Activated B cell treated with CpG ODN at 0.5 μM for 24 hours (primary cell): ENCODE measurements around the gene ALKBH7. TPM values are rescaled to one million over a fixed set of nuclear protein-coding genes. Genes with fewer than 3 reads are reported as not detected.

ENCODE experiments used
- ATAC-seq: fragments of 200-7000 bp; cut with Tn5 transposase; one replicate; pipeline ENCODE4 v1.10.0; 2021; ENCODE audit warnings: low read depth, mild to moderate bottlenecking, moderate library complexity
- CTCF ChIA-PET: fragments of 350-600 bp; sonication (Branson Sonifier 250); formaldehyde crosslinking; loops from one replicate; lab custom pipeline; 2021; ENCODE audit warnings: antibody characterized with exemption; lab: Charles Lee
- POLR2A ChIA-PET: fragments of 350-600 bp; sonication (Branson Sonifier 250); formaldehyde crosslinking; loops from one replicate; lab custom pipeline; 2021; ENCODE audit warnings: antibody characterized with exemption; lab: Charles Lee
- DNase-seq: peaks from one replicate; pipeline ENCODE4 v3.0.0; 2022
- H3K27ac Mint-ChIP-seq: one replicate; pipeline ENCODE4 v1.8.0; 2020; ENCODE audit warnings: mixed read lengths
- H3K27me3 Mint-ChIP-seq: one replicate; pipeline ENCODE4 v1.8.0; 2021; ENCODE audit warnings: mixed read lengths
- H3K36me3 Mint-ChIP-seq: one replicate; pipeline ENCODE4 v1.8.0; 2021; ENCODE audit warnings: low read depth, mixed read lengths
- H3K4me1 Mint-ChIP-seq: one replicate; pipeline ENCODE4 v1.8.0; 2021; ENCODE audit warnings: mixed read lengths
- H3K4me3 Mint-ChIP-seq: one replicate; pipeline ENCODE4 v1.8.0; 2020; ENCODE audit warnings: mild to moderate bottlenecking, mixed read lengths
- H3K9me3 Mint-ChIP-seq: one replicate; pipeline ENCODE4 v1.8.0; 2020; ENCODE audit warnings: mixed read lengths
- CTCF ChIP-seq: fragments of 200-600 bp; IDR thresholded peaks from one replicate; pipeline ENCODE4 v1.8.0; 2022; ENCODE audit warnings: antibody characterized with exemption, mild to moderate bottlenecking
- intact Hi-C: fragments of 100-400 bp; cut with micrococcal nuclease; formaldehyde crosslinking; loops from one replicate; pipeline ENCODE4 v1.15.1; 2024
- total RNA-seq: library from RNA; stranded (reverse); gene quantifications from 2 replicates; pipeline ENCODE4 v1.2.3, GENCODE V29; 2022

Gene ALKBH7
- total RNA-seq, 1 donor from 2014 or later: 48.4 TPM

GRCh38 chr19:6379744-6380143, 7.2 kb downstream of the ALKBH7 start:
- H3K4me3 Mint-ChIP-seq: no peak overlapping the region
- ChIA-PET CTCF (no interaction called here), POLR2A (no interaction called here)
- H3K27me3 Mint-ChIP-seq: no peaks in the 10 kb centered on the region
- H3K27ac Mint-ChIP-seq: no peak overlapping the region
- no peaks in the 10 kb centered on the region for H3K4me1 Mint-ChIP-seq
- TF ChIP-seq CTCF: no peak
- H3K9me3 Mint-ChIP-seq: peaks cover 4% of the 10 kb centered on the region
- no peak for DNase-seq
- no peak for ATAC-seq
- peaks cover 56% of the 10 kb centered on the region for H3K36me3 Mint-ChIP-seq
- intact Hi-C loops: no loop called here

- Mint-ChIP-seq H3K27me3 (no peaks in the 10 kb centered on the region), H3K4me3 (no peak overlapping the region), H3K36me3 (peaks cover 70% of the 10 kb centered on the region), H3K27ac (no peak overlapping the region), H3K4me1 (no peaks in the 10 kb centered on the region), H3K9me3 (peaks cover 4% of the 10 kb centered on the region)
- ATAC-seq (no peak), DNase-seq (no peak)
- ChIA-PET CTCF (no interaction called here), POLR2A (no interaction called here)
- no peak for TF ChIP-seq CTCF
- intact Hi-C loops: no loop called here
These were observed 8.6 kb downstream of the ALKBH7 start for GRCh38 chr19:6381030-6381750.

- no peak for DNase-seq
- no peak overlapping the region for H3K27ac Mint-ChIP-seq
- no peaks in the 10 kb centered on the region for H3K27me3 Mint-ChIP-seq
- ChIA-PET CTCF (no interaction called here), POLR2A (no interaction called here)
- intact Hi-C loops: no loop called here
- no peak overlapping the region for H3K4me3 Mint-ChIP-seq
- no peak for ATAC-seq
- no peaks in the 10 kb centered on the region for H3K4me1 Mint-ChIP-seq
- H3K9me3 Mint-ChIP-seq: peaks cover 4% of the 10 kb centered on the region
- H3K36me3 Mint-ChIP-seq: peaks cover 86% of the 10 kb centered on the region
- no peak for TF ChIP-seq CTCF
These were observed 10.6 kb downstream of the ALKBH7 start for GRCh38 chr19:6383188-6383587.

GRCh38 chr19:6384381-6384780, 11.8 kb downstream of the ALKBH7 start:
- peaks cover 4% of the 10 kb centered on the region for H3K9me3 Mint-ChIP-seq
- ATAC-seq (no peak), DNase-seq (no peak)
- peaks cover 85% of the 10 kb centered on the region for H3K36me3 Mint-ChIP-seq
- no peak for TF ChIP-seq CTCF
- POLR2A ChIA-PET: no interaction called here
- CTCF ChIA-PET: no interaction called here
- H3K4me3 Mint-ChIP-seq: no peak overlapping the region
- intact Hi-C loops: no loop called here
- H3K27ac Mint-ChIP-seq: no peak overlapping the region
- no peaks in the 10 kb centered on the region for H3K27me3 Mint-ChIP-seq
- H3K4me1 Mint-ChIP-seq: no peaks in the 10 kb centered on the region

- peaks cover 72% of the 10 kb centered on the region for H3K36me3 Mint-ChIP-seq
- intact Hi-C loops: no loop called here
- no peaks in the 10 kb centered on the region for H3K9me3 Mint-ChIP-seq
- ATAC-seq (no peak), DNase-seq (no peak)
- no peak overlapping the region for H3K27ac Mint-ChIP-seq
- H3K4me1 Mint-ChIP-seq: peaks cover 12% of the 10 kb centered on the region
- no peaks in the 10 kb centered on the region for H3K27me3 Mint-ChIP-seq
- POLR2A ChIA-PET: no interaction called here
- no peak overlapping the region for H3K4me3 Mint-ChIP-seq
- CTCF ChIA-PET: no interaction called here
- TF ChIP-seq CTCF: no peak
These were observed 14.8 kb downstream of the ALKBH7 start for GRCh38 chr19:6387372-6387771.
